Measurements from ENCODE around the gene ANKRD52.
A peak's percentile ranks its signal among the peaks of the same experiment; 100 is the strongest.

The ANKRD52 gene

DNA sequence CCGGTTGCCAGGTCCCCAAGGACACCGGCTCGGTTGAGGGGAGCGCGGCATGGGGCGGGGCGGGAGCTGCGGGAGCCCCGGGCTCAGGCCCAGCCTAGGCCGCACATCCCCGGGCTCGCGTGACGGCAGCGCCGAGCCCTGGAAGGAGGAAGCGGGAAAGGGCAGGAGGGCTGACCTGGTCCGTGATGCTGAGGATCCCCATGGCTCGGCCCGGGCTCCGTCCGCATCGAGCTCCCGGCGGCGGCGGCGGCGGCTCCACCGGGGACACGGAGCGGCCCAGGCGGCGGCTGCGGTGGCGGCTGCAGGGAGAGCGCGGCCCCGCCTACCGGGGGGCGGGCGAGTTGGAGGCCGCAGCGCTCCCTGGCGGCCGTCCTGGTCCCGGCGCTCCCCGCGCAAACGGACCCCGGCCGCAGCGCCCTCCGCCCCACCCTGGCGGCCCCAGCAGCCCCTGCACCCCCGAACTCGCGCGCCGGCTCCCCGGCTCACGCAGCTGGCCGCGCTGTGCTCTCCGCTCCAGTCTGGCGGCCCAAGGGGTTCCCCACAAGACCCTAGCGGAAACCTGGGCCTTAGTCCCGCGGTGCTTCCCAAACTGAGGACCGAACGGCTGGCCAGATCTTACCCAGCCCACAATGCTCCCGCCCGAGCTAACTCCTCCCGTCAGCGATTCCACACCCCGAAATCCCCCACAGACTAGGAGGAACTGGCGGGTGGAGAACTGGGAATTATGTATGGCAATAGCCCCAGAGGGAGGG lies at the start of gene ANKRD52:
Gene ANKRD52 (minus strand): TSS at position 317 of the 752 bp plus-strand sequence. CDS start 115 bp downstream, at position 202.
- peaks cover 10% of the 10 kb centered on the region for H3K27me3 ChIP-seq (ENCODE audit: insufficient read depth, insufficient read length)
- peaks cover 12% of the 10 kb centered on the region for H3K4me1 ChIP-seq (ENCODE audit: insufficient read depth, insufficient read length)
- no peaks in the 10 kb centered on the region for H3K9me3 ChIP-seq (ENCODE audit: insufficient read depth, low read length)
- DNase-seq (ENCODE audit: low read depth, low spot score), result peak; percentile 60
- H3K9ac ChIP-seq (ENCODE audit: insufficient read length, low read depth), result peak within 1 kb of the TSS; percentile 96
- H3K4me3 ChIP-seq (ENCODE audit: insufficient read length, low read depth), result peak within 1 kb of the TSS; percentile 82
- H3K36me3 ChIP-seq (ENCODE audit: insufficient read depth, insufficient read length, low read length), result peaks cover 40% of the 10 kb centered on the region
- TF ChIP-seq SUZ12 (IDR thresholded peaks at IDR 0.05; ENCODE audit: extremely low read depth, insufficient read depth, insufficient read length) (no peak), ZNF274 (IDR thresholded peaks at IDR 0.05; ENCODE audit: low read depth, low read length) (no peak)

DNA sequence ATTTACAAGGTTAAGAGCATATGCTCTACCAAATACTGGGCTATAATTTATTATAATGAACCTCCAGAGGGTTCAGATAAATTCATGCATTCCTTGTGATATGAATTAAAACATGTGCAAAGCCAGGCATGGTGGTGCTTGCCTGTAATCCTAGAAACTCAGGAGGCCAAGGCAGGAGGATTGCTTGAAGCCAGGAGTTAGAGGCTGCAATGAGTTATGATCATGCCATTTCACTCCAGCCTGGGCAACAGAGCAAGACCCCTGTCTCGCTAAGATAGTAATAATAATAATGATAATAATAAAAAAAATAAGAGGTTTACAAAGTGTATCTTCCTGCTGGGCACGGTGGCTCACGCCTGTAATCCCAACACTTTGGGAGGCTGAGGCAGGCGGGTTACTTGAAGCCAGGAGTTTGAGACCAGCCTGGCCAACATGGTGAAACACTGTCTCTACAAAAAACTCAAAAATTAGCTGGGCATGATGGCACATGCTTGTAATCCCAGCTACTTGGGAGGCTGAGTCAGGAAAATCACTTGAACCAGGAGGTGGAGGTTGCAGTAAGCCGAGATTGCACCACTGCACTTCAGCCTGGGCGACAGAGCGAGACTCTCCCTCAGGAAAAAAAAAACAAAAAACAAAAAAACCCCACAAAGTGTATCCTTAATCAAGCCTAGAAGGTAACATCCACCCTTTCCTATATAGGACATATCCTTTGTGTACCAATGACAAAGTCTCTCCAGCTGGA lies 49.2 kb upstream of the ANKRD52 start:
- TF ChIP-seq SUZ12 (IDR thresholded peaks at IDR 0.05; ENCODE audit: extremely low read depth, insufficient read depth, insufficient read length) (no peak), YY1 (IDR thresholded peaks at IDR 0.05; ENCODE audit: insufficient read depth, insufficient read length) (no peak), ZNF274 (IDR thresholded peaks at IDR 0.05; ENCODE audit: low read depth, low read length) (no peak)
- Histone ChIP-seq H3K27me3 (ENCODE audit: insufficient read depth, insufficient read length) (no peaks in the 10 kb centered on the region), H3K4me3 (ENCODE audit: insufficient read length, low read depth) (no peak overlapping the region), H3K9me3 (ENCODE audit: insufficient read depth, low read length) (no peaks in the 10 kb centered on the region), H3K9ac (ENCODE audit: insufficient read length, low read depth) (no peak overlapping the region), H3K4me1 (ENCODE audit: insufficient read depth, insufficient read length) (no peaks in the 10 kb centered on the region), H3K36me3 (ENCODE audit: insufficient read depth, insufficient read length, low read length) (peaks cover 84% of the 10 kb centered on the region)
- no peak for DNase-seq (ENCODE audit: low read depth, low spot score)

DNA sequence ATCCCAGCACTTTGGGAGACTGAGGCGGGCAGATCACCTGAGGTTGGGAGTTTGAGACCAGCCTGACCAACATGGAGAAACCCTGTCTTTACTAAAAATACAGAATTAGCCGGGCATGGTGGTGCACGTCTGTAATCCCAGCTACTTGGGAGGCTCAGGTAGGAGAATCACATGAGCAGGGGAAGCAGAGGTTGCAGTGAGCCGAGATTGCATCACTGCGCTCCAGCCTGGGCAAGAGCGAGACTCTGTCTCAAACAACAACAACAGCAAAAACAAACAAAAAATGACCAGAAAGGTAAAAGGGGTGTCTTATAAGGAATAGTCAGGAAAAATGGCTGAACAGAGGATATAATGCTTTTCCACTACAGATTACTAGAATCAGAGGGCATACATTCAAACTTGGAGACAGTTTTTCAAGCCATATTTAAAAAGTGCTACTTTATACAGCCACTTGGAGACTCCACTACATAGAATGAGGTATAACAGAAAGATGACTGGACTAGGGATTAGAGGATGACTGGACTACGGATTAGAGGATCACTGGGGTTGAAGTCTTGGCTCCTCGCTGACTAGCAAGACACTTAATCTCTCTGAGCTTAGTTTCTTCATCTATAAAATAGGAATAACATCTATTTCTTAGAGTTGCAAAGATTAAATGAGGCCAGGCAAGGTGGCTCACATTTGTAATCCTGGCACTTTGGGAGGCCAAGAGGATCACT lies 46.8 kb upstream of the ANKRD52 start:
- Histone ChIP-seq H3K9me3 (ENCODE audit: insufficient read depth, low read length) (no peaks in the 10 kb centered on the region), H3K36me3 (ENCODE audit: insufficient read depth, insufficient read length, low read length) (peaks cover 81% of the 10 kb centered on the region), H3K27me3 (ENCODE audit: insufficient read depth, insufficient read length) (no peaks in the 10 kb centered on the region), H3K4me3 (ENCODE audit: insufficient read length, low read depth) (no peak overlapping the region), H3K9ac (ENCODE audit: insufficient read length, low read depth) (no peak overlapping the region), H3K4me1 (ENCODE audit: insufficient read depth, insufficient read length) (peaks cover 2% of the 10 kb centered on the region)
- DNase-seq (ENCODE audit: low read depth, low spot score), result no peak
- TF ChIP-seq YY1 (IDR thresholded peaks at IDR 0.05; ENCODE audit: insufficient read depth, insufficient read length), result no peak
- no peak for TF ChIP-seq SUZ12 (IDR thresholded peaks at IDR 0.05; ENCODE audit: extremely low read depth, insufficient read depth, insufficient read length)
- no peak for TF ChIP-seq ZNF274 (IDR thresholded peaks at IDR 0.05; ENCODE audit: low read depth, low read length)

DNA sequence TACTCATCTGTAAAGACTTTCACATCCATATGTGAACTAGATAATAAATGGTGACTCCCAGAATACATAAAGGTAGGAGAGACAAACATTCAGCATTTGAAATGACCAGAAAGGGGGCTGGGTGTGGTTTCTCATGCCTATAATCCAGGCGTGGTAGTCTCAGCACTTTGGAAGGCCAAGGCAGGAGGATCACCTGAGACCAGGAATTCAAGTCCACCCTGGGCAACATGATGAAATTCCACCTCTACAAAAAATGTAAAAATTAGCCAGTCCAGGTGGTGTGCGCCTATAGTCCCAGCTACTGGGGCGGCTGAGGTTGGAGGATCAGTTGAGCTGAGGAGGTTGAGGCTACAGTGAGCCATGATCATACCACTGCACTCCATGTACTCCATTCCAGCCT lies 46.1 kb upstream of the ANKRD52 start:
- Histone ChIP-seq H3K4me3 (ENCODE audit: insufficient read length, low read depth) (no peak overlapping the region), H3K27me3 (ENCODE audit: insufficient read depth, insufficient read length) (no peaks in the 10 kb centered on the region), H3K36me3 (ENCODE audit: insufficient read depth, insufficient read length, low read length) (peaks cover 75% of the 10 kb centered on the region), H3K4me1 (ENCODE audit: insufficient read depth, insufficient read length) (peaks cover 2% of the 10 kb centered on the region), H3K9me3 (ENCODE audit: insufficient read depth, low read length) (no peaks in the 10 kb centered on the region), H3K9ac (ENCODE audit: insufficient read length, low read depth) (no peak overlapping the region)
- TF ChIP-seq ZNF274 (IDR thresholded peaks at IDR 0.05; ENCODE audit: low read depth, low read length) (no peak), SUZ12 (IDR thresholded peaks at IDR 0.05; ENCODE audit: extremely low read depth, insufficient read depth, insufficient read length) (no peak), YY1 (IDR thresholded peaks at IDR 0.05; ENCODE audit: insufficient read depth, insufficient read length) (no peak)
- no peak for DNase-seq (ENCODE audit: low read depth, low spot score)

DNA sequence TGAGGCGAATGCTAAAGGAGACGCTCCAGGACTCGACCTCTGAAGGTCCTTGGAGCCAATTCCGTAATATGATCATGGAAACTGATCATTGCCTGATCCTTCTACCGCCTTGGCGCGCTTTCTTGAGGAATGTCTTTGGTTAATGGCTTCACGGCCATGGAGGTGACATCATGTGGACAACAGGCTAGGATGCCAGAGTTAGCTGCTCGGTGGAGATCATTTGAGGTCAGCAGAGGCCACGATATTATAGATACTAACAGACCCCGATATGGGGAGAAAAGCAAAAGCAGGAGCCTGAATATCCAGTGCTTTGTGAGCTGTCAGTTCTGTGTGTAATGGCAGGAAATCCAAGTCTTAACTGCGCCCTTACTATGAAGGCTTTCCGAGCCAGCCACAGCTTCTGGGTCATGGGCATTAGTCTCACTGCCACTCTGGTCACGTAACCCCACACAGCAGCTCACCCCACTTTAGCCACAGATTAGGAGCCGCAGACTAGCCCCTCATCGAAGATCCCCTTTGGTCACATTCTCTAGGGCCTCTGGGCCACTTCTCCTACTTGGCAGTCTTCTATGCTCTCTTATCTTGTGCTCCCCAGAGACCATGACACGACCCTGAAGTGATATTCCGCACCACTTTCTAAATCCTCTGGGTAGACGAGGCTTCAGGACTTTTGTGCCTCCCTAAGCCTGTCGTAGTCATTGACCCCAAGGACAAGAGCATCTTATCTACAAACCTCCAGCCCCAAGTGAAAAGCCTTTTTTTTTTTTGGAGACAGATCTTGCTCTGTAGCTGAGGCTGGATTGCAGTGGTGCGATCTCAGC lies 42.7 kb upstream of the ANKRD52 start:
- peaks cover 75% of the 10 kb centered on the region for H3K36me3 ChIP-seq (ENCODE audit: insufficient read depth, insufficient read length, low read length)
- H3K27me3 ChIP-seq (ENCODE audit: insufficient read depth, insufficient read length), result no peaks in the 10 kb centered on the region
- DNase-seq (ENCODE audit: low read depth, low spot score), result no peak
- no peak for TF ChIP-seq SUZ12 (IDR thresholded peaks at IDR 0.05; ENCODE audit: extremely low read depth, insufficient read depth, insufficient read length)
- TF ChIP-seq YY1 (IDR thresholded peaks at IDR 0.05; ENCODE audit: insufficient read depth, insufficient read length), result no peak
- no peak for TF ChIP-seq ZNF274 (IDR thresholded peaks at IDR 0.05; ENCODE audit: low read depth, low read length)
- H3K4me1 ChIP-seq (ENCODE audit: insufficient read depth, insufficient read length), result peaks cover 2% of the 10 kb centered on the region
- H3K9ac ChIP-seq (ENCODE audit: insufficient read length, low read depth), result no peak overlapping the region
- peak overlapping the region; percentile 21 for H3K4me3 ChIP-seq (ENCODE audit: insufficient read length, low read depth)
- no peaks in the 10 kb centered on the region for H3K9me3 ChIP-seq (ENCODE audit: insufficient read depth, low read length)

DNA sequence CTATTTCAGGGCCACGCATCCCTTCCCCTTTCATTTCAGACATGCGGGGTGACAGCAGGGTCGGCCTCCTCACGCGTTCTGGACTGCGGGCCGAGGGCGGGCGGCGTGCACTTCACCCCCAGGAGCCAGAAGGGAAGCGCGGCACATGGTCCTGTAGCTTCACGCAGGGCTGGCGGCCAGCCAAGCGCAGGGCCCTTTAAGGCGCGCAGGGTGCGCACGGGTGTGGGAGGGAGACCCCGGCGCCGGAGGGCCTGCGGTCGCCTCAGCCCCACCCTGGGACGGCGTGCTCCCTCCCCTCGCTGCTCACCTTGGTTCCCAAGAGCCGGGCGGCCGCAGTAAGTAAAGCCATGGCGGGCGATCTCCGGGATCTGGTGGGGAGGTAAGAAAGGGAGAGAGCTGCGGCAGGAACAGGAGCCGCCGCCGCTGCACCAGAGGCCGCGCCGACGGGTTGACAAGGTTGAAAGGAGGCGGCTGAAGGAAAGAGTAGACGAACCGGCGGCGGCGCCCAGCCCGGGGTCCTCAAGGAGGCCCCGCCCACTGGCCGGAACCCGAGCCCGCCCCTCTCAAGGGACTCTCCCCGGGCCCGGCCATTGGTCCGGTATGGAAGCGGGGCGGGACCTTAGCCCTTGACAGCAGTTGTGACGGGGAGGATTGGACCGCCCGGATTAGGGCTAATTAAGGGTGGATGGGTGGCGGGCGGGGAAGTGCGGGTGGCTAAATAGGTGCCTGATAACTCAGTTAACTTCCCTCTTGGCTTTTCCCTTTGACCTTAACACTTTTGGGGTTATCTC lies 41.9 kb upstream of the ANKRD52 start, which contains the start of gene CS:
Gene CS (minus strand): TSS at position 478 of the 791 bp plus-strand sequence. CDS start 129 bp downstream, at position 349.
- H3K27me3 ChIP-seq (ENCODE audit: insufficient read depth, insufficient read length), result no peaks in the 10 kb centered on the region
- H3K9ac ChIP-seq (ENCODE audit: insufficient read length, low read depth), result peak within 1 kb of the TSS; percentile 89
- DNase-seq (ENCODE audit: low read depth, low spot score), result peak; percentile 99
- peaks cover 2% of the 10 kb centered on the region for H3K4me1 ChIP-seq (ENCODE audit: insufficient read depth, insufficient read length)
- TF ChIP-seq ZNF274 (IDR thresholded peaks at IDR 0.05; ENCODE audit: low read depth, low read length), result no peak
- peaks cover 68% of the 10 kb centered on the region for H3K36me3 ChIP-seq (ENCODE audit: insufficient read depth, insufficient read length, low read length)
- peak within 1 kb of the TSS; percentile 86 for H3K4me3 ChIP-seq (ENCODE audit: insufficient read length, low read depth)
- H3K9me3 ChIP-seq (ENCODE audit: insufficient read depth, low read length), result no peaks in the 10 kb centered on the region

Measured in NT2/D1 (cell line).